ENCODE measurements around the gene OBSL1.

Gene OBSL1

GRCh38 chr2:219565130-219566080 is 5.9 kb downstream of the OBSL1 start:
- DNase-seq, result no peak

DNA sequence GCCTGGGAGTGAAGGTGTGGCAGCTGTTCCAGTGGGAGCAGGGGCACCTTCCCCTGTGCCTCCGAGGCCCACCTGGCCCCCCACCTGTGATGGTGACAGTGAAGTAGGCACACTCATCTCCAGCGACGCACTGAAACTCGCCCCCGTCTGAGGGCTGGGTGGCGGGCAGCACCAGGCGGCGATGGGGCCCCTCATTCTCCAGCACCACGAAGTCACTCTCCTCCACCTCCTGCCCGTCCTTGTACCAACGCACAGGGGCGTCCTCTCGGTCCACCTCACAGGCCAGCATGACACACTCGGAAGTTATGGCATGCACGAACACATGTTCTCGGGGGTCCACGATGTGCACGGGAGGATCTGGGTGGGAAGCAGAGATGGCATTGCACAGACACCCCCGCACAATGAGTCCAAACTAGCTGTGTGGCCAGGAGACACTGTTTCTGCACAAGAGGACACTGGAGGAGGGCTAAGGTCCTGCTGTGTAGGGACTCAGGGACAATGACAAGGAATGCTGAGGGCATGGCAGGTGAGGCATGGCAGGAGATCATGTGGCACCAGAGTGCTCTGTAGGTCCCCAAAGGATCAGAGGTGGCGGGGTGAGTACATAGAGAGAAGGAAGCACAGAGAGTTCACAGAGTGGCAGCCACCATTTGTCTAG is 7.9 kb downstream of the OBSL1 start:
- no peak for DNase-seq

DNA sequence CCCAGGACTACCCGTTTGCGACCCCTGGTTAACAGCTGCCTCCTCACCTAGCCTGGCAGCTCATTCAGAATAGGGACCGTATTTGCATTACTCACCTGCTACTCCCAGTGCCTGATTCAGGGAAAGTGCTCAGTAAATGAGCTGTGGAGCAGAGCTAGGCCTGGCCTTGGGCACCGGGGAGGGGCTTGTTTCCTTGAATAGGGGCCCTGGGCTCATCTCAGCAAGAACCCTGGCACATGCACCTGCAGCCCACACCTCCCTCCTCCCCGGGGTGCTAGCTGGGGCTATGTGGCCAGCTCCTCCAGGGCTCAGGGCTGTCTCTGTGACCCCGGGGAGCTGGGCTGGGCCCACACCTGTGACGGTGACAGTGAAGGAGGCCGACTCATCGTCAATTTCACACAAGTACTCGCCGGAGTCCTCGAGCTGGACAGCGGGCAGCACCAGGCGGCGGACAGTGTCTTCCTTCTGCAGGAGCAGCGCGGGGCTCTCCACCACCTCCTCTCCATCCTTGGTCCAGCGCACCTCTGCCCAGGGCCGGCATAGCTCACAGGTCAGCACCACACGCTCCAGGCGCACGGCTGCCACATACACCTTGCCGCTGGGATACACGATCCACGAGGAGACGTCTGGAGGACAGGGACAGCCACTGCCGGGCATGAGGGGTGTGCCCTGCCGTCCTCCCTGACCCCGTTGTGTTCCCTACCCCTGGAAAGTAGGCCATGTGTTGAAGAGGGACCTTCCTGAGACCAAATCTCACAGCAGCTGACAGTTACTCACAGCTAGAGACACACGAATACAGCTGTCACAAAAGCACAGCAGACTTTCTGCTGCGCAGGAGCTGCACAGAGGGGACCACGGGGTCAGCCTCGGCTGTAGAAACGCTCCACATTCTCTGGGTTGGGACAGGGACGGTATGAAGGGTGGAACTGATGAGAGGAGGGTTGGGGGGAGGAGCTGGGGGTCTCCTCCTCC is 9.0 kb downstream of the OBSL1 start:
- no peak for DNase-seq

- no peak for DNase-seq
Observed at GRCh38 chr2:219561179-219562048, 9.9 kb downstream of the OBSL1 start.

- no peak for DNase-seq
Observed at GRCh38 chr2:219560893-219561178, 10.5 kb downstream of the OBSL1 start.

DNA sequence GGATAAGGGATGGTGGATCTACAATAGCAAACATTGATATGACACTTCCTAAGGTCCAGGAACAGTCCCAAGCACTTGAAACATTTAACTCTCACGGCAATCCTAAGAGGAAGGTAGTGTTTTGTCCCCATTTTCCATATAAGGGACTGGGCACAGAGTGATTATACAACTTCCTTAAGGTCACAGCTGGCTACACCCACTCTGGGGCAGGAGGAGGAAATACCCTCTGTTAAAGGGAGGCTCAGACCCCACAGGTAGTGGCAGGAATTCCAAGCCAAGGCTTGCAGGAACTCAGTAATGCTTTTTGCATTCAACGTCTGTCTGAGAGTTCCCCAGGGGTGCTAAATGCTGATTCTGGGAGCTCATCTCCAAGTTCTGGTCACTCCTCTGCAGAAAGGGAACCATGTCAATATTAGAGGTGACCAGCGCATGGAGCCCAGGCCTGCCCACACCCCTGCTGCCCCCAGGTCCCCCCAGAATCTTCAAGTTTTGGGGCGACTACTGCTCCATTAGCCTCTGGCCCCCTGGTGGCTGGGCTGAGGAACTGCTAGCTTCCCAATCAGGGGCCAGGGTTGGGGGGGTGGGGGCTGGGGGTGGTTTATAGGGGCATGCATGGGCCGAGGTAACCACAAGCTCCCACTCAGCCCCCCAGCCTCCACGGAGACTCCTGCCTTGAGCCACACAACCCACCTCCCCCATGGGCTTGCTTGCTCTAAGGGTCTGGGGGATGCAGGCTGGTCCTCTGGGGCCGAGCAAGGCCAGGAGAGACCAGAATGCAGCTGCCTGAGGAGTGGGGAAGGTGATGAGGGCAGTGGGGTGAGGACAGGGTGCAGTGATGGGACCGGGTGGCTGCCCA is 11.1 kb downstream of the OBSL1 start:
- DNase-seq, result no peak

GRCh38 chr2:219559156-219559915 is 12.0 kb downstream of the OBSL1 start:
- DNase-seq, result no peak

DNA sequence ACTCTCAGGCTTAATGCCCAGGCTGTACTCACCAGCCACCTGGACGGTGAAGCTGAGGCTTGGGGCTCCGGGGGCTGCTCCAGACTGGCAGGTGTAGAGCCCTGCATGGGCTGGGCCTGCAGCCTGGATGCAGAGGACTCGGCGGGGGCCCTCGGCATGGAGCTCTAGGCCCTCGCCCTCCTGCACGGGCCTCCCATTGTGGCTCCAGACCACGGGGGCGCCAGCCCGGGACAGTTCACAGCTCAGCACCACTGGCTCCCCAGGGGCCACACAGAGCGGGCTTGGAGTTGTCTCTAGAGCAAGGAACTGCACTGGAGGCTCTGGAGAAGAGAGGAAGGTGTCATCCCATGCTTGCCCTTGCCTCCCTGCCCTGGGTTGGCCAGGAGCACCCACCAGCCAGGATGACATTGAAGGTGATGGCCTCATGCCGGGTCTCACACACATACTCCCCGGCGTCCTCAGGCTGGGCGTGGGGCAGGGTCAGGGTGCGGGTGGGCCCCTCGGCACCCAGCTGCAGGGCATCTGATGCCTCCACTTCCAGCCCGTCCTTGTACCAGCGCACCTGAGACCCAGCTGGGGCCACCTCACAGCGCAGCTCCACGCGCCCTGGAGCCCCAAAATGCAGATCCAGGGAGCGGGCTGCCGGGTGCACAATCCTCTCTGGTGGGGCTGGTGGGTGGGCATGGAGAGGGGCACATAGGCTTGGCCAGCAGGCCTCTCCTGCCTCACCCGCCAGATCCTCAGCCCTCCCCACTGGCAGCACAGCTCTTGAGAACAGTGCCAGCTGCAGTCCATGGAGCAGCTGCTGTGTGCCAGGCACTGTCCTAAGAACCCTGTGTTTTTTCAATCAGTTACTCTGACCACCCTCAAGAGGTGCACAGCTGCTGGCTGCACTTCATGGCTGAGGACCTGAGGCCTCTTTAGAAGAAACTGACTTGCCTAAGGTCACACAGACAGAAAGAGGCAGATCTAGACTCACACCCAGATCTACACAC is 13.3 kb downstream of the OBSL1 start:
- DNase-seq, result no peak

DNA sequence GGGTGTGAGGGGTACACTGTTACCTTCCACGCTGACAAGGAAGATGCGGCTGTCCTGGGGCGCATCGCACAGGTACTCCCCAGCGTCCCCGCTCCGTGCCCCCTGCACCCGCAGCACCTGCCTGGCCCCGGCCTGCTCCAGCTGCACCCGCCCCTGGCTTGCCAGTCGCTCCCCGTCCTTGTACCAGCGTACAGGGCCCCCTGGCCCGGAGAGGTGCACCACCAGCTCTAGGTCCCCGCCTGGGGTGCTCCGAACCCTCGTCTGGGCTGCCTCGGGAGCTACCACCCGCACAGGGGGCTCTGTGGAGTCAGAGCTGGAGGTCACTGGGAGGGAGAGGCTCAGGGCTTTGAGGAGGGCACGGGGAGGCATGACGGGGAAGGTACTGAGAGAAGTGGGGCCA is 14.0 kb downstream of the OBSL1 start:
- no peak for DNase-seq

GRCh38 chr2:219556413-219556812 is 14.9 kb downstream of the OBSL1 start:
- no peak for DNase-seq

DNA sequence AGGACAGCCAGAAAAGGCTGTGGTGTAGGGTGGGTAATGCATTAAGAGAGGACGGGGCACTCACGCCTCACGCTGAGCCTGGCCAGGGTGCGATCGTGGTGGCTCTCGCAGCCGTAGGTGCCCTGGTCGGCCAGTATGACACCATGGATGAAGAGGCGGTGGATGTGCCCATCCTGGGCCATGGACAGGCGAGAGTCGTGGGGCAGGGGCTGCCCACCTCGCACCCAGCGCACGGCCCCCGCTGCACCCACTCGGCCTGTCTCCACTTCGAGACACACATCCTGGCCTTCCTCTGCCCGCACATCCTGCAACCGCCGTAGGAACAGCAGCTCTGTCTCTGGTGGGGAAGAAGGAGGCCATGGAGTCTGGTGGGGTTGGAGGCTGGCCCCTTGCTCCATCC is 15.4 kb downstream of the OBSL1 start:
- no peak for DNase-seq

DNA sequence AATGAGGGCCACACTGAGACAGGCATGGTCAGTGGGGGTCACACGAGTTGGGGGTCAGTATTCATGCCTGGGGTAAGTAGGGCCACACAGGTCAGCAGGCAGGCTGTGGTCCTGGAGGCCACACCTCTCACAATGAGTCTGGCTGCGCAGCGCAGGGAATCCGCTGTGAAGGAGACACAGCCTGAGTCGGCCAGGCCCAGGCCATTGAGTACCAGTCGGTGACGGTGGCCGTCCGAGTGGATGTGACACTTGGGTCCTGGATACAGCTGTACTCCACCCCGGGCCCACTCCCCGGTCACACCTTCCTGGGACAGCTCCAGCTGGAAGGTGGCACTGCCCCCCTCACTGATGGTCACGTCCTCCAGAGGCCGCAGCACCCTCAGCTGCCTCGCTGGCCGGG is 17.0 kb downstream of the OBSL1 start:
- no peak for DNase-seq

DNA sequence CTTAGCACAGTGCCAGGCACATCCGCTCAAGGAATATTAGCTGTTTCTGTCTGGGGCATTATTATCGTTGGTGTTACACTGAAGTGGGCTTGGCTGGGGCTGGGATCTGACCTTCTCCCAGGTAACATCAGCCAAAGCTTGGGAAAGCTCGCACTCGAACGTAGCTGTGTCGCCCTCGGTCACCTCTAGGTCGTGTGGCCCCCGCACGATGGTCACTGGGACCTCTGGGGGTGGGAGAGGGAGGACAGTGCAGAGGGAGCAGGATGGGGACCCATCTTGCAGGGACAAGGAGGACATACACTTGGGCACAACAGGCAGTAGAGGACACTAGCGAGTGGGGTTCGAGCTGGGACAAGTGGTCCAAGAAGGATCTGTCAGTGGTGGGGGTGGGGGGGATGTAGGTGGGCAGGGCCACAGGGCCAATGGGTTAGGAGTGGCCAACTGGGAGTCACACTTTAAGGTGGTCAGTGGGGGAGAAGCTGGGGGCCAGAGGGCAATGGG is 17.8 kb downstream of the OBSL1 start:
- no peak for DNase-seq

- no peak for DNase-seq
Observed at GRCh38 chr2:219553168-219553417, 18.2 kb downstream of the OBSL1 start.

DNA sequence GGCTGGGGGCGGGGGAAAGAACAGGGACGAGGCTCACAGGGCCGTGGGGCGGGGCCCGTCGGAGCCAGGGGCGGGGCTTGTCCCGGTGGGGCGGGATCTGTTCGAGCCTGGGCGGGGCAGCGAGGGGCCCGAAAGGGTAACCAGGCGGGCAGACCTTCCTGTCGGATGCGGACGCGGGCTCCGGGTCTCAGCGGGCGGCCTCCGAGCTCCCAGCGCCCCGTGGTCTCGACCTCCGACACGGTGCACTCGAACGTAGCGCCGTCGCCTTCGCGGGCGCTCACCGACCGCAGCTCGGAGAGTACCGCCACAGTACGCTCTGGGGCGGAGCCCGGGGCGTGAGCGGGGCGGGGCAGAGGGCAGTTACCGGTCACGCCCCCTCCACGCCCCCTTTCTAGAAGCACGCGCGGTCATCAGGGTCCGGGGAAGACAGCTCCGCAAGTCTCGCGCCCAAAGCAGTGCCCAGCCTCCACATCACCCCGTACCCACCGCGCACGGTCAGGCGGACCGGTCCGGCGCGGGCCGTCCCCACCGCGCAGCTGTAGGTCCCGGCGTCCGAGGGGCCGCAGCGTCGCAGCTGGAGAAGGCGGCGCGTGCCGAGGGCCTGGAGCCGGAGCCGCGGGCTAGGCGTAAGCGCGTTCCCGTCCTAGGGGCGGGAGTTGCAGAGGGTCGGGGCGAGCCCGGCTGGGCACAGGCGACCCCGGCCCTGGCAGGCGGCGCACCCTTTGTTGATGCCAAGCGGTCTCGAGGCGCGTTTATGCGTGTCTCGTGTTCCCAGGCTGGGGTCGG is 18.8 kb downstream of the OBSL1 start:
- DNase-seq, result no peak

- no peak for DNase-seq
Observed at GRCh38 chr2:219551441-219552381, 19.6 kb downstream of the OBSL1 start.

DNA sequence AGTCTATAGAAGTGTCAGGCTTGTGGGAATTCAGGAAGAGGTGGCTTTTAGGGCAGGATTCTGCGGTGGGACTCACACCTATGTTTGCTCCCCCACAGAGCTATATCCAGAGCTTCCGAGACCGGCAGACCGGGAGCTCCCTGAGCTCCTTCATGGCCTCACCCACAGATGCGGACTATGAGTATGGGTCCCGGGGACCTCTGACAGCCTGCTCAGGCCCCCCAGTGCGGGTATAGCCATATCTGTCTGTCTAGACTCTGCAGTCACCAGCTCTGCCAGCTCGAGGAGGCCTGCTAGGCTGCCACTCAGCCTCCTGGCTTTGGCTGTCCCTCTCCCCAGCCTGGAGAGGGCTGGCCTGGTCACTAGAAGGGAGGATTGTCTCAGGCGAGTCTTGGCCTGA is 21.7 kb downstream of the OBSL1 start:
- DNase-seq, result no peak
